HEK293 (cell line): Measurements from ENCODE around the gene PI16.

Experiments
- ATF2 ChIP-seq: fragments of 450-650 bp; formaldehyde crosslinking; IDR thresholded peaks from 2 replicates; pipeline ENCODE4 v1.5.1; 2016; ENCODE audit warnings: missing biosample characterization, missing genetic modification characterization, low read depth
- CTCF ChIP-seq: fragments of 450-650 bp; formaldehyde crosslinking; IDR thresholded peaks from 2 replicates; pipeline ENCODE4 v1.5.1; 2016; ENCODE audit warnings: missing biosample characterization, missing genetic modification characterization
- GFI1B ChIP-seq: fragments of 450-650 bp; formaldehyde crosslinking; IDR thresholded peaks from 2 replicates; pipeline ENCODE4 v1.5.1; 2016; ENCODE audit warnings: missing biosample characterization, missing genetic modification characterization
- HOXD13 ChIP-seq: sonication (generic); formaldehyde crosslinking; IDR thresholded peaks from 2 replicates; pipeline ENCODE4 v1.8.0; 2022; ENCODE audit warnings: missing genetic modification reagents, borderline replicate concordance
- KLF7 ChIP-seq: fragments of 450-650 bp; formaldehyde crosslinking; IDR thresholded peaks from 2 replicates; pipeline ENCODE4 v1.5.1; 2016; ENCODE audit warnings: missing biosample characterization, missing genetic modification characterization, borderline replicate concordance
- ZBTB10 ChIP-seq: fragments of 450-650 bp; formaldehyde crosslinking; IDR thresholded peaks from 2 replicates; pipeline ENCODE4 v1.5.1; 2016; ENCODE audit warnings: missing biosample characterization, missing genetic modification characterization
- ZNF501 ChIP-seq: fragments of 450-650 bp; formaldehyde crosslinking; IDR thresholded peaks from 2 replicates; pipeline ENCODE4 v1.5.1; 2016; ENCODE audit warnings: missing biosample characterization, missing genetic modification characterization
- ZNF548 ChIP-seq: fragments of 450-650 bp; formaldehyde crosslinking; IDR thresholded peaks from 2 replicates; pipeline ENCODE4 v1.5.1; 2016; ENCODE audit warnings: missing biosample characterization, missing genetic modification characterization
- ZNF580 ChIP-seq: fragments of 450-650 bp; formaldehyde crosslinking; IDR thresholded peaks from 2 replicates; pipeline ENCODE4 v1.5.1; 2016; ENCODE audit warnings: missing biosample characterization, missing genetic modification characterization
- TF ChIP-seq, protein P1 (sequence below): fragments of 450-650 bp; formaldehyde crosslinking; IDR thresholded peaks from 2 replicates; pipeline ENCODE4 v1.5.1; 2016; ENCODE audit warnings: missing biosample characterization, missing genetic modification characterization
- TF ChIP-seq, protein P2 (sequence below): fragments of 450-650 bp; formaldehyde crosslinking; IDR thresholded peaks from 2 replicates; pipeline ENCODE4 v1.5.1; 2016; ENCODE audit warnings: missing biosample characterization, missing genetic modification characterization

GRCh38 chr6:36976007-36976264, 21.4 kb downstream of the PI16 start:
- TF ChIP-seq ZNF548 (tag by site-specific recombination) = no peak
- TF ChIP-seq CTCF (tag by site-specific recombination) = no peak
- TF ChIP-seq ZNF580 (tag by site-specific recombination) = no peak
- no peak for TF ChIP-seq KLF7 (tag by site-specific recombination)
- no peak for TF ChIP-seq GFI1B (tag by site-specific recombination)
- TF ChIP-seq, protein P1, sequence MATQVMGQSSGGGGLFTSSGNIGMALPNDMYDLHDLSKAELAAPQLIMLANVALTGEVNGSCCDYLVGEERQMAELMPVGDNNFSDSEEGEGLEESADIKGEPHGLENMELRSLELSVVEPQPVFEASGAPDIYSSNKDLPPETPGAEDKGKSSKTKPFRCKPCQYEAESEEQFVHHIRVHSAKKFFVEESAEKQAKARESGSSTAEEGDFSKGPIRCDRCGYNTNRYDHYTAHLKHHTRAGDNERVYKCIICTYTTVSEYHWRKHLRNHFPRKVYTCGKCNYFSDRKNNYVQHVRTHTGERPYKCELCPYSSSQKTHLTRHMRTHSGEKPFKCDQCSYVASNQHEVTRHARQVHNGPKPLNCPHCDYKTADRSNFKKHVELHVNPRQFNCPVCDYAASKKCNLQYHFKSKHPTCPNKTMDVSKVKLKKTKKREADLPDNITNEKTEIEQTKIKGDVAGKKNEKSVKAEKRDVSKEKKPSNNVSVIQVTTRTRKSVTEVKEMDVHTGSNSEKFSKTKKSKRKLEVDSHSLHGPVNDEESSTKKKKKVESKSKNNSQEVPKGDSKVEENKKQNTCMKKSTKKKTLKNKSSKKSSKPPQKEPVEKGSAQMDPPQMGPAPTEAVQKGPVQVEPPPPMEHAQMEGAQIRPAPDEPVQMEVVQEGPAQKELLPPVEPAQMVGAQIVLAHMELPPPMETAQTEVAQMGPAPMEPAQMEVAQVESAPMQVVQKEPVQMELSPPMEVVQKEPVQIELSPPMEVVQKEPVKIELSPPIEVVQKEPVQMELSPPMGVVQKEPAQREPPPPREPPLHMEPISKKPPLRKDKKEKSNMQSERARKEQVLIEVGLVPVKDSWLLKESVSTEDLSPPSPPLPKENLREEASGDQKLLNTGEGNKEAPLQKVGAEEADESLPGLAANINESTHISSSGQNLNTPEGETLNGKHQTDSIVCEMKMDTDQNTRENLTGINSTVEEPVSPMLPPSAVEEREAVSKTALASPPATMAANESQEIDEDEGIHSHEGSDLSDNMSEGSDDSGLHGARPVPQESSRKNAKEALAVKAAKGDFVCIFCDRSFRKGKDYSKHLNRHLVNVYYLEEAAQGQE (tag by site-specific recombination) = no peak
- no peak for TF ChIP-seq HOXD13
- TF ChIP-seq ZBTB10 = no peak
- TF ChIP-seq ZNF501 (tag by site-specific recombination) = no peak
- TF ChIP-seq ATF2 = no peak
- TF ChIP-seq, protein P2, sequence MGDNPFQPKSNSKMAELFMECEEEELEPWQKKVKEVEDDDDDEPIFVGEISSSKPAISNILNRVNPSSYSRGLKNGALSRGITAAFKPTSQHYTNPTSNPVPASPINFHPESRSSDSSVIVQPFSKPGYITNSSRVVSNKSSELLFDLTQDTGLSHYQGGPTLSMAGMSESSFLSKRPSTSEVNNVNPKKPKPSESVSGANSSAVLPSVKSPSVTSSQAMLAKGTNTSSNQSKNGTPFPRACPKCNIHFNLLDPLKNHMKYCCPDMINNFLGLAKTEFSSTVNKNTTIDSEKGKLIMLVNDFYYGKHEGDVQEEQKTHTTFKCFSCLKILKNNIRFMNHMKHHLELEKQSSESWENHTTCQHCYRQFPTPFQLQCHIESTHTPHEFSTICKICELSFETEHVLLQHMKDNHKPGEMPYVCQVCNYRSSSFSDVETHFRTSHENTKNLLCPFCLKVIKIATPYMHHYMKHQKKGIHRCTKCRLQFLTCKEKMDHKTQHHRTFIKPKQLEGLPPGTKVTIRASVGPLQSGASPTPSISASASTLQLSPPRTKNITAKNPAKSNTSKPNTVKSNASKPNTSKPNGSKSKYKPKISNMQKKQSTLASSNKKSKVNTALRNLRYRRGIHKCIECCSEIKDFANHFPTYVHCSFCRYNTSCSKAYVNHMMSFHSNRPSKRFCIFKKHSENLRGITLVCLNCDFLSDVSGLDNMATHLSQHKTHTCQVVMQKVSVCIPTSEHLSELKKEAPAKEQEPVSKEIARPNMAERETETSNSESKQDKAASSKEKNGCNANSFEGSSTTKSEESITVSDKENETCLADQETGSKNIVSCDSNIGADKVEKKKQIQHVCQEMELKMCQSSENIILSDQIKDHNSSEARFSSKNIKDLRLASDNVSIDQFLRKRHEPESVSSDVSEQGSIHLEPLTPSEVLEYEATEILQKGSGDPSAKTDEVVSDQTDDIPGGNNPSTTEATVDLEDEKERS = no peak
